HG02642 (cell line): ENCODE measurements around the gene GRIP1.

Experiments
- ATAC-seq: cut with Tn5 transposase; IDR thresholded peaks from one replicate; pipeline ENCODE4 v1.9.1; 2021; ENCODE audit warnings: mild to moderate bottlenecking; ENCODE audit not compliant: unreplicated experiment, poor library complexity

The GRIP1 gene

DNA sequence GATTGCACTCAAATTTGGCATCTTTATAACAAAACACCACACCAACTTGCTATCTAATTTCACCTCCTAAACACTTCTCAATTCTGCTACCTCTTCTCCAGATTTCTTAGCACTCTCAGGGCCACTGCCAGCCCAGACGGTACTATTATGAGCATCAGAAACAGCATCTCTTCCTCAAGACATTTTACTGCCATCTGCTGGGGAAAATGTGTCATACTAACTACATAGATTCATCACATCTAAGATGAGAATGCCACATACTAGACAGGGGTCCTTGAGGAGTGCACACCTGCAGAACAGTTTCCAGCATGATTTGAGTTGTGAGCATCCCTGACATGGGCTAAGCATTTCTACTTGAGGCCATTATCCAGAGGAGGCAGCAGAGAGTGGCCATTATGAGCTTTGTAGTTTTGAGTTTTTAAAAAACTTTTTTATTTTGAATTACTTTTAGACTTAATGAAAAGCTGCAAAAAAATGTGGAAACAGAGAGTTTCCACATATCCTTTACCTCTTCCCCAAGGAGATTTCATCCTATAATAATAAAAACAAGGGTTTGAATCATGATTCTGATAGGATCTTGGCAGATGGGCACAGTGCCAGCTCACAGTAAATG is 15.1 kb upstream of the GRIP1 start:
- ATAC-seq, result peak; percentile 88

GRCh38 chr12:66692986-66693385 is 14.1 kb upstream of the GRIP1 start:
- no peak for ATAC-seq

DNA sequence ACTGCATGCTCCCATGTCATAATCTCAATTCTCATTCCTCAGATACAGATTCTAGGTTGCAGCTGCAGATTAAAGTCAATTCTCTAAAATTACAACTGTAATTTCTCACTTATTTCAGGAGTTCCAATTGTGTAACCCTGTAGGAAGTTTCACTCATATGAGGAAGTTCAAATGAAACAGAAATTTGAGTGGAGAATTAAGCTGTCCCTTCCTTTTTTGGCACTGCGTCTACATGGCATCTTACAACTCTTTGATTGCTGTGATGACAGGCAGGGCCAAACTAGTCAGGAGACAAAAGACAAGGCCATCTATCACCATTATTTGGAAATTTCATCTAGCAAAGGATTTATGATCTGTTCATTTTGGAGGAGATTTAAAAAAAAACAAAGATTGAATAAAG is 13.3 kb upstream of the GRIP1 start:
- ATAC-seq, result no peak

GRCh38 chr12:66688846-66689439 is 10.1 kb upstream of the GRIP1 start:
- ATAC-seq, result peak; percentile 78

GRCh38 chr12:66684222-66684621 is 5.3 kb upstream of the GRIP1 start:
- no peak for ATAC-seq

GRCh38 chr12:66683822-66684221 is 4.9 kb upstream of the GRIP1 start:
- ATAC-seq, result no peak

GRCh38 chr12:66683073-66683472 is 4.2 kb upstream of the GRIP1 start:
- ATAC-seq, result no peak

GRCh38 chr12:66679461-66680084 is 697 bp upstream of the GRIP1 start:
- no peak for ATAC-seq

GRCh38 chr12:66676241-66676640 is 2.6 kb downstream of the GRIP1 start:
- ATAC-seq, result no peak

DNA sequence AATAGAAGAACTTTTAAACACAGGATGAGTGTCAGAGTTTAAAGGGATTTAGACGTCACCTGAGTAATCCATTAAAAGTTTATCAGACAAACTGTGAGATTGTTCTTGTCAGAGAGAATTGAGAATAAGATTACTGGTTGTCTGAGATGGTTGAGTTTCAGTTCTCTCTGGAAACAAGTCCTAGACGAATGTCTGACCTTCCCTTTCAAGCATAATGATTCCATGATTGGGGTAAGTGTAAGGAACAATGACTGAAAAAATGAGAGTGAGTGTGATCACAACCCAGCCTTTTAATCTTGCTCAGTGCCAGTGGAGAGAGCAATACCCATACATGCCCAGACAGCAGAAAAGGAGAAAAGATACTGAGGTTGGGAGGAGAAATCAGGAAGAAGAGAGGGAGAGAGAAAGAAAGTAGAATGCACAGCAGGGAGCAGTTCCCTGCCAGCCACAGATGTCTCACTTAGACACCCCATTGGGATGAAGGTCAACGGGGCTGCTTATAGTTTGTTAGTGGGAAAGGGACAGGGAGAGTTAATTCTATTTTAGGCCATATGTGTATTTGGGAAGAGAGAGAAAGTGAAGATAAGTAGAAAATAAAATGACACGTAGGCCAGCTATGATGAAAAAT is 4.3 kb downstream of the GRIP1 start:
- ATAC-seq, result no peak

GRCh38 chr12:66669541-66669940 is 9.3 kb downstream of the GRIP1 start:
- ATAC-seq, result no peak

DNA sequence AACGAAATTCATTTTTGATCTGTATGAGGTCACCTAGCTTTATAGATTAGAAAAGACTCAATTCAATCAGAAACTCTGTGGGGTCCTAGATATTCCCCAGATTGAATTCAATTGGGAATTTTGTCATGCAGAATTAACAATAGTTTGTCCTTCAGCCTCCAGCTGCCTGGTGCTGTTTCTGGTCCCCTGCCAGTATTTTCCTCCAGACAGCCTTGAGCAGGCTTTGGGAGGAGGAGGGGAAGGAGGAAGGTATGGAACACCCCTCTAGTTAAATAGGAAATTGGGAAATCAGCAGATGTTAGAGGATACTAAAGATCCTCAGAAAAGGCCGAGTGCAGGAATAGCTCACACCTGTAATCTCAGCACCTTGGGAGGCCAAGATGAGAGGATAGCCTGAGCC is 10.6 kb downstream of the GRIP1 start:
- ATAC-seq, result no peak

DNA sequence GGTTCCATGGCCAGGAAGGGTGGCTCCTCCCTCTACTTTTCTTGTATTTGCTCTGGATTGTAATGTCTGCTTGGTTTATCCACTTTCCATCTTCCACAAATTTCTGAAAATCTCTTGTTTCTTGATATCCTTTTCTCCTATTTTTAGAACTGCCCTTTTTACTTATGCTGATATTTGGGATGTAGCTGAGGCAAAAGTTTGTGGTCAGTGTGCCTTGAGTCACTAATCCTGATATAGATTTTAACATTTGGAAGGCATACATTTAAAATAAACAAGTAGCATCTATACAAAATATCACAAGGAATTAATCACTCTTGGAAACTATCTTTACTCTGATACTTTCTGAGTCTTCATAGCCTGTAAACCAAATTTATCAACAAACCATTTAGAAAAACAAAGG is 11.0 kb downstream of the GRIP1 start:
- no peak for ATAC-seq

DNA sequence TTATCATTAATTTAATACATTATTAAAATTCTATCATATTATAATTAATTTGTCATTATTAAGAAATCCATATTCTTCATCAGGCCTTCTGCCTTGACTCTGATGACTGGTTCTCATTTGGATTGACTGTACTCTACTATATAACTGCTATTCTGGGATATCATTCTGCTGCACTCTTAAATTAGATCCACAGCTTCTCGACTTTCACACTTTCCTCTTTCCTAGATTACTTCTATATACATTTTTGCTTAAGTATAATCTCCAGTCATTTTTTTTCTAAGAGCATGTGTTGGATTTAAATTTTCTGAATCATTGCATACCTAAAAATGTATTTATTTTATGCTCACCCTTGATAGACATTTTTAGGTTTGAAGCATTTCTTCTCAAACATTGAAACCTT is 12.4 kb downstream of the GRIP1 start:
- no peak for ATAC-seq

DNA sequence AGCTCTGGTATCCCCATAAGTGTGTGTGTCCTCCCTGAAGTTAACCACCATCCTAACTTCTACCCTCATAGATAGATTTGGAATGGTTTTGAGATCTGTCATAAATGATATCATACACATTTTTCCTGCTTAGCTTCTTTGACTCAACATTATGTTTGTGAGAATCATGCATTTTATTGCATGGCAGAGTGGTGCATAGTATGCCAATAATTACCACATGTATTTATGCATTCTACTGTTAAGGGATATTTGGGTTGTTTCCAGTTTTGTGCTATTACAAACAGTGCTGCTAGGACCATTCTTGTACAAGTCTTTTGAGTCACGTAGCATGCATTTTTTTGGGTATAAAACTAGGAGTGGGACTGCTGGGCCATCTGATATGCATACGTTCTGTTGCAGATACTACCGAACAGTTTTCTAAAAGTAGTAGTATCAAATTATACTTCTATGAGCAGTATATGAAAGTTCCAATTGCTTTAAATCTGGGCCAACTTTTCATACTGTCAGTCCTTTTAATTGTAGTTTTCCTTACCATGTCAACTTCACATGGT is 13.4 kb downstream of the GRIP1 start:
- ATAC-seq, result no peak

DNA sequence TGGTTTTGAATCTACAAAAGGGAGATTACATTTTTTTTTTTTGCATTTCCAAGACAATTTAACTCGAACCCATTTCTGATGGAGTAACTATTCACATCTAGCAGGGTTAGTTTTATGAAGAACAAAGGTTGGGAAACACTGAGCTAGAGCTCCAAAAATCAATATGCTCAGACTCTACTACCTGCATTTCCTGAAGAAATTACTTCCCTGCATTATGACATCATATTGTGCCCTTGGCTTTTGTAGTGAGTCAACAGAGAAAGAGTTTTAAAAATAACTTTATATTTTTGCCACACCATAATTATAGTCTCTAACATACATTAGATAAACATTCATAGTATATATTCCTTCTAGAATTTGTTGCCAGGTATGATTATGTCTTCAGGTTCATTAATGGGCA is 14.8 kb downstream of the GRIP1 start:
- no peak for ATAC-seq

GRCh38 chr12:66663611-66664010 is 15.3 kb downstream of the GRIP1 start:
- no peak for ATAC-seq

GRCh38 chr12:66662729-66663128 is 16.1 kb downstream of the GRIP1 start:
- ATAC-seq, result no peak

DNA sequence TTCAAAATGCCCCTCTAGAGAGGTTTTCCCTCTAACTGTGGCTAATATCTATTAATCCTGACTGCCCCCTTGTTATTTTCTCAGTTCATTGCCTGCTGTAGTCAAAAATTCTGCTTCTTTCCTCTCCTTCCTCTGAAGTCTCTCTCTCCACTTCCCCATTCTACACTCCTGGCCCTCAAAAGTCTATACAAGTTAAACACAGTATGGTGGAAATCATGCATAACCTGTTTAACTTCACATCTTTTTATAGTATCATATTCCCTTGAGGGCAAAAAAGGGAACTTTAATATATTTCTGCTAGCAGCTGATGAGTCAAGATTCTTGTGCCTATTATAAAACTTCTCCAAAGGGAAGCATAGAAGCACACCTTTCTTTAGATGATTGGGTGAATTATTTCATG is 16.7 kb downstream of the GRIP1 start:
- no peak for ATAC-seq

GRCh38 chr12:66661357-66661756 is 17.5 kb downstream of the GRIP1 start:
- no peak for ATAC-seq

- ATAC-seq, result no peak
Measured at GRCh38 chr12:66653796-66654195, 25.1 kb downstream of the GRIP1 start.
